ENCODE results near the gene SORCS1. TPM values are rescaled to one million over a fixed set of nuclear protein-coding genes. Genes with fewer than 3 reads are reported as not detected.

SORCS1 gene
- total and polyA plus RNA-seq, 2 experiments from 2014 or later = 2.9 to 8.9 TPM

- DNase-seq (ENCODE audit: low spot score) (no peak), ATAC-seq (no peak)
- Histone ChIP-seq H3K9me2 (ENCODE audit: insufficient read depth) (no peaks in the 10 kb centered on the region), H3K36me3 (ENCODE audit: insufficient read depth) (no peaks in the 10 kb centered on the region), H3K27ac (ENCODE audit: low read depth) (no peak overlapping the region), H3K27me3 (ENCODE audit: insufficient read depth) (no peaks in the 10 kb centered on the region), H2AFZ (no peak overlapping the region), H4K20me1 (replicated peaks; ENCODE audit: insufficient read depth) (no peaks in the 10 kb centered on the region), H3K4me3 (no peak overlapping the region), H3K4me1 (ENCODE audit: insufficient read depth) (no peaks in the 10 kb centered on the region), H3F3A (replicated peaks; ENCODE audit: low read depth) (no peaks in the 10 kb centered on the region), H3K4me2 (no peak overlapping the region), H3K79me2 (replicated peaks; ENCODE audit: insufficient read depth) (no peaks in the 10 kb centered on the region)
- peaks cover 2% of the 10 kb centered on the region for H3K27me3 Mint-ChIP-seq (ENCODE audit: insufficient read depth, low read depth, poor library complexity)
- H3K4me3 Mint-ChIP-seq = no peak overlapping the region
- no peaks in the 10 kb centered on the region for H3K36me3 Mint-ChIP-seq (ENCODE audit: low read depth)
- no peaks in the 10 kb centered on the region for H3K9me3 Mint-ChIP-seq
- H3K4me1 Mint-ChIP-seq = peaks cover 11% of the 10 kb centered on the region
- no peak overlapping the region for H3K27ac Mint-ChIP-seq
- TF ChIP-seq NANOG (IDR thresholded peaks at IDR 0.05; ENCODE audit: borderline replicate concordance) (no peak), REST (IDR thresholded peaks at IDR 0.05; ENCODE audit: unreplicated experiment) (no peak), CREB1 (CRISPR knock-in tag; IDR thresholded peaks at IDR 0.05; ENCODE audit: low read depth) (no peak), STAT1 (IDR thresholded peaks at IDR 0.05; ENCODE audit: unreplicated experiment) (no peak)
- TF ChIP-seq, protein P1, sequence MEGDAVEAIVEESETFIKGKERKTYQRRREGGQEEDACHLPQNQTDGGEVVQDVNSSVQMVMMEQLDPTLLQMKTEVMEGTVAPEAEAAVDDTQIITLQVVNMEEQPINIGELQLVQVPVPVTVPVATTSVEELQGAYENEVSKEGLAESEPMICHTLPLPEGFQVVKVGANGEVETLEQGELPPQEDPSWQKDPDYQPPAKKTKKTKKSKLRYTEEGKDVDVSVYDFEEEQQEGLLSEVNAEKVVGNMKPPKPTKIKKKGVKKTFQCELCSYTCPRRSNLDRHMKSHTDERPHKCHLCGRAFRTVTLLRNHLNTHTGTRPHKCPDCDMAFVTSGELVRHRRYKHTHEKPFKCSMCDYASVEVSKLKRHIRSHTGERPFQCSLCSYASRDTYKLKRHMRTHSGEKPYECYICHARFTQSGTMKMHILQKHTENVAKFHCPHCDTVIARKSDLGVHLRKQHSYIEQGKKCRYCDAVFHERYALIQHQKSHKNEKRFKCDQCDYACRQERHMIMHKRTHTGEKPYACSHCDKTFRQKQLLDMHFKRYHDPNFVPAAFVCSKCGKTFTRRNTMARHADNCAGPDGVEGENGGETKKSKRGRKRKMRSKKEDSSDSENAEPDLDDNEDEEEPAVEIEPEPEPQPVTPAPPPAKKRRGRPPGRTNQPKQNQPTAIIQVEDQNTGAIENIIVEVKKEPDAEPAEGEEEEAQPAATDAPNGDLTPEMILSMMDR (conservative IDR thresholded peaks at IDR 0.05; ENCODE audit: low read depth in 2 of 2) = no peak
Observed at GRCh38 chr10:107126512-107127065, 37.9 kb downstream of the SORCS1 start.

DNA sequence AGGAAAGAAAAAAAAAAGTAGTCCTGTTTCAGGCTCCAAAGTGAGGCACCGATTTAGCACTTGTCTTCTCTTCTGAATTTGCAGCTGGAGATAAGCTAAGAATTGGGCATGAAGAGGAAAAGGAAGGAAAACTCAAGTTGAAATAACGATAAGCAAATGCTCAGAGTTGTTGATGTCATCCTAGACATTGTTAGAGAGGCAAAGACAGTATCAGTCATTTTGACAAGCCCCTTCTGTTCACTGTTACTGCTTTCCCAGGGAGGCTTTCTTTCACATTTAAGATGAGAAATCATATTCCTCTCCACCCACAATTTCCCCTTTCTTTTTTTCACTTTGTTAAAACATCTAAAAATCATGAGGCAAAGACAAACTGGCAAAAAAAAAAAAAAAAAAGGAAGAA is 41.8 kb downstream of the SORCS1 start:
- Mint-ChIP-seq H3K4me3 (no peak overlapping the region), H3K9me3 (no peaks in the 10 kb centered on the region), H3K4me1 (no peaks in the 10 kb centered on the region), H3K27ac (no peak overlapping the region), H3K36me3 (ENCODE audit: low read depth) (no peaks in the 10 kb centered on the region), H3K27me3 (ENCODE audit: insufficient read depth, low read depth, poor library complexity) (peaks cover 2% of the 10 kb centered on the region)
- Histone ChIP-seq H3F3A (replicated peaks; ENCODE audit: low read depth) (no peaks in the 10 kb centered on the region), H3K27me3 (ENCODE audit: insufficient read depth) (no peaks in the 10 kb centered on the region), H3K9me2 (ENCODE audit: insufficient read depth) (no peaks in the 10 kb centered on the region), H3K4me2 (no peak overlapping the region), H3K36me3 (ENCODE audit: insufficient read depth) (no peaks in the 10 kb centered on the region), H3K4me1 (ENCODE audit: insufficient read depth) (no peaks in the 10 kb centered on the region), H4K20me1 (replicated peaks; ENCODE audit: insufficient read depth) (no peaks in the 10 kb centered on the region), H3K79me2 (replicated peaks; ENCODE audit: insufficient read depth) (no peaks in the 10 kb centered on the region), H3K4me3 (no peak overlapping the region), H2AFZ (no peak overlapping the region), H3K27ac (ENCODE audit: low read depth) (no peak overlapping the region)
- no peak for DNase-seq (ENCODE audit: low spot score)
- ATAC-seq = no peak
- TF ChIP-seq STAT1 (IDR thresholded peaks at IDR 0.05; ENCODE audit: unreplicated experiment) (no peak), POLR2AphosphoS5 (IDR thresholded peaks at IDR 0.05; ENCODE audit: low read depth) (no peak), NANOG (IDR thresholded peaks at IDR 0.05; ENCODE audit: borderline replicate concordance) (no peak), JUNB (IDR thresholded peaks at IDR 0.05; ENCODE audit: unreplicated experiment) (no peak), CREB1 (CRISPR knock-in tag; IDR thresholded peaks at IDR 0.05; ENCODE audit: low read depth) (no peak), EZH2 (IDR thresholded peaks at IDR 0.05; ENCODE audit: low read depth, unreplicated experiment) (no peak)
- TF ChIP-seq, protein P1 (conservative IDR thresholded peaks at IDR 0.05; ENCODE audit: low read depth in 2 of 2) = no peak

Measured in GM23338 (cell line).